T-helper 17 cell (primary cell): ENCODE measurements around the gene ANKMY2. TPM values are rescaled to one million over a fixed set of nuclear protein-coding genes. Genes with fewer than 3 reads are reported as not detected.
"Not testable (repeated sequence)": the region's sequence is repeated elsewhere in the genome, so short reads cannot be mapped to it uniquely, and the experiment has no call there.

Experiments
- ATAC-seq: fragments of 150-1000 bp; cut with Tn5 transposase; 2 replicates; pipeline ENCODE4 v1.10.0; 2021; ENCODE audit warnings: mild to moderate bottlenecking, moderate library complexity
- DNase-seq, 3 donors: peaks; one replicate each; pipeline versions ENCODE4 v3.0.0 to v3.0.0-alpha.2; 2020 to 2021
- H3K9me3 ChIP-seq: one replicate; pipeline ENCODE4 v1.7.0; 2013; ENCODE audit warnings: low read length, mild to moderate bottlenecking; ENCODE audit not compliant: control insufficient read depth, poor library complexity, severe bottlenecking
- H3K27ac Mint-ChIP-seq: one replicate; pipeline ENCODE4 v1.8.0; 2022; ENCODE audit warnings: mild to moderate bottlenecking, moderate library complexity, mixed read lengths
- H3K27me3 Mint-ChIP-seq: one replicate; pipeline ENCODE4 v1.8.0; 2022; ENCODE audit warnings: mixed read lengths
- H3K36me3 Mint-ChIP-seq: one replicate; pipeline ENCODE4 v1.8.0; 2022; ENCODE audit warnings: low read depth, mixed read lengths
- H3K4me1 Mint-ChIP-seq: one replicate; pipeline ENCODE4 v1.8.0; 2022; ENCODE audit warnings: mild to moderate bottlenecking, mixed read lengths
- H3K4me3 Mint-ChIP-seq: one replicate; pipeline ENCODE4 v1.8.0; 2022; ENCODE audit warnings: mild to moderate bottlenecking, moderate library complexity, mixed read lengths
- total RNA-seq, 4 donors: library from RNA in 2 of 4; stranded (reverse) in 2 of 4; gene quantifications; one replicate each; pipeline ENCODE4 v1.2.3 and lab custom pipeline; 2022 to 2026

The ANKMY2 gene
- total RNA-seq, 2 donors from 2014 or later, result 6.8 to 6.9 TPM

GRCh38 chr7:16670021-16670420, 24.5 kb upstream of the ANKMY2 start:
- H3K4me1 Mint-ChIP-seq, result peaks cover 3% of the 10 kb centered on the region
- no peaks in the 10 kb centered on the region for H3K27me3 Mint-ChIP-seq
- ATAC-seq (no peak), DNase-seq (no peak)
- H3K9me3 ChIP-seq, result no peaks in the 10 kb centered on the region
- H3K36me3 Mint-ChIP-seq, result peaks cover 10% of the 10 kb centered on the region
- no peak overlapping the region for H3K27ac Mint-ChIP-seq
- no peak overlapping the region for H3K4me3 Mint-ChIP-seq

- DNase-seq (no peak), ATAC-seq (no peak)
- H3K9me3 ChIP-seq, result no peaks in the 10 kb centered on the region
- Mint-ChIP-seq H3K4me1 (peaks cover 3% of the 10 kb centered on the region), H3K27ac (no peak overlapping the region), H3K36me3 (peaks cover 10% of the 10 kb centered on the region), H3K4me3 (no peak overlapping the region), H3K27me3 (no peaks in the 10 kb centered on the region)
Measured at GRCh38 chr7:16669581-16669980, 24.0 kb upstream of the ANKMY2 start.

GRCh38 chr7:16668978-16669377, 23.4 kb upstream of the ANKMY2 start:
- DNase-seq (no peak), ATAC-seq (no peak)
- Mint-ChIP-seq H3K4me1 (peaks cover 5% of the 10 kb centered on the region), H3K27me3 (no peaks in the 10 kb centered on the region), H3K27ac (no peak overlapping the region), H3K36me3 (peaks cover 10% of the 10 kb centered on the region), H3K4me3 (no peak overlapping the region)
- H3K9me3 ChIP-seq, result no peaks in the 10 kb centered on the region

GRCh38 chr7:16668049-16668858, 22.7 kb upstream of the ANKMY2 start:
- Mint-ChIP-seq H3K27me3 (no peaks in the 10 kb centered on the region), H3K27ac (no peak overlapping the region)
- ATAC-seq, result no peak

GRCh38 chr7:16667355-16667754, 21.8 kb upstream of the ANKMY2 start:
- H3K27ac Mint-ChIP-seq, result no peak overlapping the region
- DNase-seq, result no peak
- ATAC-seq, result no peak
- H3K9me3 ChIP-seq, result no peaks in the 10 kb centered on the region
- H3K27me3 Mint-ChIP-seq, result no peaks in the 10 kb centered on the region
- H3K36me3 Mint-ChIP-seq, result peaks cover 8% of the 10 kb centered on the region
- H3K4me1 Mint-ChIP-seq, result peaks cover 4% of the 10 kb centered on the region
- no peak overlapping the region for H3K4me3 Mint-ChIP-seq

More at GRCh38 chr7:16668049-16668858, 22.7 kb upstream of the ANKMY2 start:
- Mint-ChIP-seq H3K4me1 (peaks cover 5% of the 10 kb centered on the region), H3K4me3 (no peak overlapping the region), H3K36me3 (peaks cover 10% of the 10 kb centered on the region)
- DNase-seq, result no peak
- H3K9me3 ChIP-seq, result no peaks in the 10 kb centered on the region

GRCh38 chr7:16661924-16662323, 16.4 kb upstream of the ANKMY2 start:
- H3K27ac Mint-ChIP-seq, result no peak overlapping the region
- peaks cover 21% of the 10 kb centered on the region for H3K4me1 Mint-ChIP-seq
- ATAC-seq (no peak), DNase-seq (no peak)
- no peak overlapping the region for H3K4me3 Mint-ChIP-seq
- no peaks in the 10 kb centered on the region for H3K36me3 Mint-ChIP-seq
- H3K27me3 Mint-ChIP-seq, result no peaks in the 10 kb centered on the region
- no peaks in the 10 kb centered on the region for H3K9me3 ChIP-seq

GRCh38 chr7:16660702-16661464, 15.3 kb upstream of the ANKMY2 start:
- Mint-ChIP-seq H3K27me3 (no peaks in the 10 kb centered on the region), H3K36me3 (peaks cover 2% of the 10 kb centered on the region), H3K27ac (no peak overlapping the region), H3K4me1 (peaks cover 21% of the 10 kb centered on the region), H3K4me3 (no peak overlapping the region)
- H3K9me3 ChIP-seq, result no peaks in the 10 kb centered on the region
- no peak for ATAC-seq
- DNase-seq, result no peak

- not testable (repeated sequence) for H3K27me3 Mint-ChIP-seq, H3K36me3 Mint-ChIP-seq, DNase-seq, H3K9me3 ChIP-seq, ATAC-seq, H3K27ac Mint-ChIP-seq, H3K4me3 Mint-ChIP-seq
- H3K4me1 Mint-ChIP-seq, result peaks cover 25% of the 10 kb centered on the region
Measured at GRCh38 chr7:16659854-16660497, 14.4 kb upstream of the ANKMY2 start.

- Mint-ChIP-seq H3K4me3 (no peak overlapping the region), H3K4me1 (peaks cover 27% of the 10 kb centered on the region), H3K27me3 (no peaks in the 10 kb centered on the region), H3K36me3 (peaks cover 4% of the 10 kb centered on the region), H3K27ac (no peak overlapping the region)
- DNase-seq, result no peak
- H3K9me3 ChIP-seq, result no peaks in the 10 kb centered on the region
- no peak for ATAC-seq
Measured at GRCh38 chr7:16657656-16658279, 12.2 kb upstream of the ANKMY2 start.

- H3K4me1 Mint-ChIP-seq, result peaks cover 25% of the 10 kb centered on the region
Measured at GRCh38 chr7:16656141-16656540, 10.6 kb upstream of the ANKMY2 start.

GRCh38 chr7:16655394-16655793, 9.8 kb upstream of the ANKMY2 start:
- Mint-ChIP-seq H3K4me1 (peaks cover 22% of the 10 kb centered on the region), H3K27ac (no peak overlapping the region), H3K27me3 (no peaks in the 10 kb centered on the region), H3K36me3 (peaks cover 4% of the 10 kb centered on the region), H3K4me3 (no peak overlapping the region)
- H3K9me3 ChIP-seq, result no peaks in the 10 kb centered on the region
- ATAC-seq (no peak), DNase-seq (no peak)

More at GRCh38 chr7:16656141-16656540, 10.6 kb upstream of the ANKMY2 start:
- H3K9me3 ChIP-seq, result no peaks in the 10 kb centered on the region
- H3K36me3 Mint-ChIP-seq, result peaks cover 4% of the 10 kb centered on the region
- ATAC-seq, result no peak
- H3K27ac Mint-ChIP-seq, result no peak overlapping the region
- H3K27me3 Mint-ChIP-seq, result no peaks in the 10 kb centered on the region
- H3K4me3 Mint-ChIP-seq, result no peak overlapping the region
- no peak for DNase-seq

- H3K9me3 ChIP-seq, result no peaks in the 10 kb centered on the region
- Mint-ChIP-seq H3K4me3 (no peak overlapping the region), H3K27me3 (no peaks in the 10 kb centered on the region), H3K36me3 (peaks cover 4% of the 10 kb centered on the region), H3K27ac (no peak overlapping the region), H3K4me1 (peaks cover 36% of the 10 kb centered on the region)
- DNase-seq, result no peak
- ATAC-seq, result no peak
Measured at GRCh38 chr7:16652888-16653287, 7.3 kb upstream of the ANKMY2 start.

GRCh38 chr7:16652240-16652583, 6.7 kb upstream of the ANKMY2 start:
- no peak for DNase-seq
- H3K27ac Mint-ChIP-seq, result no peak overlapping the region
- peaks cover 38% of the 10 kb centered on the region for H3K4me1 Mint-ChIP-seq
- no peak overlapping the region for H3K4me3 Mint-ChIP-seq
- H3K9me3 ChIP-seq, result no peaks in the 10 kb centered on the region
- no peaks in the 10 kb centered on the region for H3K27me3 Mint-ChIP-seq
- no peak for ATAC-seq
- peaks cover 4% of the 10 kb centered on the region for H3K36me3 Mint-ChIP-seq
